Glomerular endothelial cell (primary cell): ENCODE results near the gene TUBA1B. TPM values are rescaled to one million over a fixed set of nuclear protein-coding genes. Genes with fewer than 3 reads are reported as not detected.
"Not testable (repeated sequence)": the region's sequence is repeated elsewhere in the genome, so short reads cannot be mapped to it uniquely, and the experiment has no call there.

Source experiments
- DNase-seq: peaks from one replicate; pipeline ENCODE4 v3.0.0-alpha.2; 2011; ENCODE audit warnings: low read depth, low spot score; ENCODE audit errors: extremely low read depth
- total RNA-seq: library from RNA; depleted of rRNA; stranded (reverse); fragments of >200 nt; gene quantifications from 2 replicates; pipeline ENCODE4 v1.2.3, GENCODE V29; 2015

Gene TUBA1B
- total RNA-seq, result 1,215 and 1,250 TPM in 2 replicates

DNA sequence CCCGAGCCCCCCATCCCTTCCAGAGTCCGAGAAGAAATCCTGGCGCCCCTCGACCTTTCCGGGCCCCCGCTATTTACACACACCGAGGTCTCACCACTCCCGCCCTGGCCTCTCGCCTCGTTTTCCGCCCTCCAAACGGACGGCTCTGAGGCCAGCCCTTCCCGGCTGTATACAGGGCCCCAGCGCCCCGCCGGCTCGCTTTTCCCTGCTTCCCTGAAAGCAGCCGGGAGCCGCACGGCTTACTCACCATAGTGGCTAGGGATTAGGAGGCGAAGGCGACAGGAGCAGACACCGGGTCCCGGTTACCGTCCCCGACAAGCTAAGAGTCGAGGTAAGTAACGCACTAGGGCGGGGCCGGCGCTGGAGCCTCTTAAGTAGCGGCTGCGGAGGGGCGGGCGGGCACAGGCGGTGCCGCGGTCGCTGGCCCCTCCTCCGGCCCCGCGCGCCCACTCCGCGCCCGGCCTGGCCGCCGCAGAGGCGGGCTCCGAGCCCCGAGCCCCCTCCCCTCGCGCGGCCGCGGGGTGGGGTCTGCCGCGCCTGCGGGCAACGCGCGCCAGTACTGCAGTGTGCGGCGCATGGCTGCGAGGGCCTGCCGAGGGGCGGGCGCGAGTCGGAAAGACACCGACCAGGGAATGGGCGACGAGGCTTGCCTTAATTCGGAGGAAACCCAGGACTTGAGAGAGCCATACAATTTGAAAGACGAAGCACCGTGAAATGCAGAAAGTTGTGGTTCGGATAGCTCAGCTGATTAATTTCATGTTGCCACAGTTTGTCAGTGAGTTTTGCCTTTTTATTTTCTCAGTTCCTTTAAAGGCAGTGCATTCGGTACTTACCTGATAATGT is at the start of gene TUBA1B:
TUBA1B (minus strand) TSS at position 345 of the 843 bp plus-strand sequence; CDS start at position 250, 95 bp downstream.
- no peak for DNase-seq

DNA sequence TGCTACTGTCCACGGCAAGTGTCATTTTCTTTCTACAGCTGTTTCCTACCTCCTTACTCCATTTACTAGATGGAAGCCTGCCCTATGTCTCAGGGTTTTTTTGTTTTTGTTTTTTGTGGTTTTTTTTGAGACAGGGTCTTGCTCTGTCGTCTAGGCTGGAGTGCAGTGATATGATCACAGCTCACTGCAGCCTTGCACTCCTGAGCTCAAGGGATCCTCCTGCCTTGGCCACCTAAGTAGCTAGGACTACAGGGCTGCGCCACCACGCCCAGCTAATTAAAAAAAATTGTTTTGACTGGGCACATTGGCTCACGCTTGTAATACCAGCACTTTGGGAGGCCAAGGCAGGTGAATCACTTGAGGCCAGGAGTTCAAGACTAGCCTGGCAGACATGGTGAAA is 43.0 kb upstream of the TUBA1B start:
- DNase-seq, result no peak

DNA sequence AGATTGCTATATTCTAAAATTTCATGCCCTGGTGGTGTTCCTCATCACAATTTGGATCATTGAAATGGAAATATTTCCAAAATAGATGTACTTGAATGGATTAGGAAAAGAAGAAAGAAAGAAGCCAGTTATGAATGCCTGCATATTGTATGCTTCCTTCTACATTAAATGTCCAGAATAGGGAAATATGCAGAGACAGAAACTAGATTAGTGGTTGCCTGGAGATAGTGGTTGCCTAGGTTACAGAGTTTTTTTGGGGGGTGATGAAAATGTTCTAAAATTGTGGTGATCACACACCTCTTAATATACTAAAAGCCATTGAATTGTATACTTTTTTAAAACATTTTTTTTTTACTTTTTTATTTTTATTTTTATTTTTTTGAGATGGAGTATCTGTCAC is 39.7 kb upstream of the TUBA1B start:
- no peak for DNase-seq

- DNase-seq, result no peak
Measured at GRCh38 chr12:49165114-49165513, 33.9 kb upstream of the TUBA1B start.

DNA sequence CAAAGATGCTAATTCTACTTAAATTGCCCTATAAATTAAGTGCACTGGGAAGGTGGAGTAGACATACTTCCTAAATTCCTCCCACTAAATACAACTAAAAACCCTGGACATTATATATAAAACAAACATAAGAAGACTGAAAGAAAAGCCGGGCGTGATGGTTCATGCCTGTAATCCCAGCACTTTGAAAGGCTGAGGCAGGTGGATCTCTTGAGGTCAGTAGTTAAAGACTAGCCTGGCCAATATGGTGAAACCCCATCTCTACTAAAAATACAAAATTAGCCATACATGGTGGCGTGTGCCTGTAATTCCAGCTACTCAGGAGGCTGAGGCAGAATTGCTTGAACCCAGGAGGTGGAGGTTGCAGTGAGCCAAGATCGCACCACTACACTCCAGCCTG is 30.7 kb upstream of the TUBA1B start:
- not testable (repeated sequence) for DNase-seq

GRCh38 chr12:49161092-49161795 is 30.0 kb upstream of the TUBA1B start:
- DNase-seq, result no peak

- DNase-seq, result no peak
Measured at GRCh38 chr12:49160399-49160798, 29.2 kb upstream of the TUBA1B start.

DNA sequence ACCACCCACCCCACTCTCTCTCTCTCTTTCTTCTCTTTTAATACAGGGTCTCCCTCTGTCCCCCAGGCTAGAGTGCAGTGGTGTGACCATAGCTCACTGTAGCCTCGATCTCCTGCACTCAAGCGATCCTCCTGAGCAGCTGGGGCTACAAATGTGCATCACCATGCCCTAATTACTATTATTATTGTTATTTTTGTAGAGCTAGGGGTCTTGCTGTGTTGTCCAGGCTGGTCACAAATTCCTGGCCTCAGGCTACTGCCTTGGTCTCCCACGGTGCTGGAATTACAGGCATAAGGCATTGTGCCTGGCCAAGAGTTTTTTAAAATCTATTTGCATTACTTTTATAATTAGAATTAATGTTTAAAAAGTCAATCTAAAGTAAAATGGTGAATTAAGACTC is 23.0 kb upstream of the TUBA1B start:
- no peak for DNase-seq

- no peak for DNase-seq
Measured at GRCh38 chr12:49147384-49147783, 16.2 kb upstream of the TUBA1B start.

GRCh38 chr12:49146406-49146805 is 15.2 kb upstream of the TUBA1B start:
- no peak for DNase-seq

- DNase-seq, result no peak
Measured at GRCh38 chr12:49144384-49144783, 13.2 kb upstream of the TUBA1B start.

- no peak for DNase-seq
Measured at GRCh38 chr12:49138999-49139398, 7.8 kb upstream of the TUBA1B start.

DNA sequence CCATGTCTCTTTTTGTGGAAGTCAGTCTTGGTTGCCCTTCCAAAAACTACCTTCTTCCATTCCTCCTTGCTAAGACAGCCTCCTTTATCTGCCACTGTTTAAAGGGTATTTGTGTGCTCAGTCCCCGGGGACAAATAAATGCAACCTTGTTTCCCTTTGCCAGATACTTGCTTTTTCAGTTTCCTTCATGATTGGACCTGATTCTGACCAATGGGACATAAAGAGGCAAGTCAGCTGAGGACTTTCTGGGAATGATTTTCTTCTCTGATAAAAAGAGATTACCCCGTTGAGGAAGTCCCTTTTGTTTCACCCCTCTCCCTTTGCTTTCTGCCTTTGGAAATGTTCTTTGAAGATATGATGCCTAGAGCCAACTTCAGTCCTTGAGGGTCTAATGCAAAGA is 7.4 kb upstream of the TUBA1B start:
- DNase-seq, result no peak

DNA sequence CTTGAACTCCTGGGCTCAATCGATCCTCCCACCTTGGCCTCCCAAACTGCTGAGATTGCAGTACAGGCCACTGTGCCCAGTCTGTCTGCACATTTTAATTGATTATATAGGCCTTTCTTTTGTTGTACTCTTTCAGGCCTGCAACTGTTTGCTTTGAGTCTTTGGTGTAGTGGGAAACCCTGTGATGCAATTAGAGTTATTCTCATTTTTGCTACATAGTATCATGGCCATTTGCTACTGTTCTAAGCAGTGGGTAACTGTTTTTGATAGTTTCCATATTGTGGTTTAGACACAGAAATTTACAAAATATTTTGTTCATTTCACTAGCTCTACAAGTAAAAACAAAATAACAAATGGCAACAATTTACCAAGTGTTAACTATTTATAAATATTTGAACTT is 6.3 kb upstream of the TUBA1B start:
- no peak for DNase-seq

- not testable (repeated sequence) for DNase-seq
Measured at GRCh38 chr12:49136997-49137396, 5.8 kb upstream of the TUBA1B start.

- no peak for DNase-seq
Measured at GRCh38 chr12:49133590-49133989, 2.4 kb upstream of the TUBA1B start.

DNA sequence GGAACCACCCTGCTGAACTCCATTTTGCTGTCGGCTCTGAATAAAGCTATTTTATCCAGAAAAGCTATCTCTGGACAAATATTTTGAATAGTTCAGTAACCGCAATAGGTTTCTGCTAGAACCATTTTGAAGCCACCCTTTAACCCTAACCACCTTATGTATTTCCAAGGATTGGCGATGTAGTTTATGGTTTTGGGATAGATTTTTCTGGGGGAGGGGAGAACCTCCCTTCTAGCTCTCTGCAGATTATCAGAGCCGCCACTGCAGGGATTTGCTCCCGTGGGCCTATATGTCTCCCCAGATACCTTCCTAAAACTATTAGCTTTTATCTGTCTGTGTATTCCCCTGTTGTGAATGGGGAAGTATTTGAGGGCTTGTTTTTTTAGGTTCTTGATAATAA is 1.8 kb upstream of the TUBA1B start:
- DNase-seq, result no peak

DNA sequence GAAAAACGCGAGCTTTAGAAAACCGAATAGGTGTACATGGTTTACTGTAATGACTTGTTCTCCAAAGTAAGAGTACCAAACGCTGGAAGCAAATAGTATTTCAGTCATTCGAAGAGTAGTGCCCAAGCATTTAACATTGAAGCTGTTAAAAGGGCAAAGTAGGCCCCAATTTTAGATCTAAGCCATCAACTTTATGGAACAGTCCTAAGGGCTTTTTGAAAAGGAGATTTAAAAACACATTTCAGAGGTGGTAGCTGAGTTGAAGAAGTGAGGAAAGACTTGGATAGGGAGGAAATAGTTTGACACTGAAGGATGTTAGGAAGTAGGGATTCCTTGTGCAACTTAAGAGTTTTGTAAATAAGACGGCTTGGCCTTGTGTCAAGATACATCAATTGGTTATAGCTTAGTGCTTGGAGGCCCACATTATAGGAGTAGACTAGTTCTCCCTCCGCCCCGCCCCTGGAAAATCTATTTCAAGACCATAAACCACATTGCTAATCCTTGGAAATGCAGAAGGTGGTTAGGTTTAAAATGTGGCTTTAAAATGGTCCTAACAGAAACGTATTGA is 783 bp upstream of the TUBA1B start:
- no peak for DNase-seq

DNA sequence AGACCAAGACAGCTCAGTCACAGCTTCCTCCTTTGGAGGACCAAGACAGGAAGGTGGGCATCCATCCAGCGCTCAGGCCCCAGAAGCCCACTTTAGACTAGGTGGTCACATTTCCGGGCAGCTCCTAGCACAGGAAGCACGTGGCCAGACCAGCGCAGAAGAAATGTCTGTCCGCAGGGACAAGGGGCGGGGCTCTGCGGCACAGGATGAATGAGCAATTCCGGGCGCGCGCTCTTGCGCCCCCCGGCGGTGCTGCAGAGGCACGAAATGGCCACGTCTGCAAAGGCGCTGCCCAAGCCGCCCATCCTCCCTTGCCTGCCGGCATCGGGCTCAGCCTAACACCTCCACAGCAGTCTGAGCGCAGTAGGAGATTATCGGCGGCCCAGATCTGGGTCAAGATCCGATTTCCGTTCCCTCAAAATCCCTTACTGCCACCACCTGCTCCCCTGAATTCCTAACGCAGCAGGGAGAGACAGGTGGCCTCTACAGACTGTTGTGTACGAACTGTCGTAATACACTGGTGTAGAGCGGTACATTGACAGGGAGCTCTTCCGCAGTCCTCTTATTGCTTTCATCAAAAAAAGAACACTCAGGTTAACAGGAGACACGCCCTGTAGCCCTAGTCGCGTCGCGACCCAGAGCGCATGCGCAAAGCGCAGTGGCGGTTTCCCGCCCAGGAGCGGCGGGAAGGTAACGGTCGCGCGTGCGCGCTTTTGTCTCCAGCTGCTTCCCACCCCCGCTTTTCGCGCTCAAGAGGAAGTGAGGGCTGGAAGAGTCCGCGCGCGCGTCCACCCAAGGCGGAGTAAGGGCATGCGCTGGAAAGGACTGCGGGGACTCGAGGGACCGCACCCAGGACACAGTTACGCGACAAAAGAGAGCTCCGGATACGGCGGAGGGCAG is 794 bp downstream of the TUBA1B start:
- DNase-seq, result no peak

DNA sequence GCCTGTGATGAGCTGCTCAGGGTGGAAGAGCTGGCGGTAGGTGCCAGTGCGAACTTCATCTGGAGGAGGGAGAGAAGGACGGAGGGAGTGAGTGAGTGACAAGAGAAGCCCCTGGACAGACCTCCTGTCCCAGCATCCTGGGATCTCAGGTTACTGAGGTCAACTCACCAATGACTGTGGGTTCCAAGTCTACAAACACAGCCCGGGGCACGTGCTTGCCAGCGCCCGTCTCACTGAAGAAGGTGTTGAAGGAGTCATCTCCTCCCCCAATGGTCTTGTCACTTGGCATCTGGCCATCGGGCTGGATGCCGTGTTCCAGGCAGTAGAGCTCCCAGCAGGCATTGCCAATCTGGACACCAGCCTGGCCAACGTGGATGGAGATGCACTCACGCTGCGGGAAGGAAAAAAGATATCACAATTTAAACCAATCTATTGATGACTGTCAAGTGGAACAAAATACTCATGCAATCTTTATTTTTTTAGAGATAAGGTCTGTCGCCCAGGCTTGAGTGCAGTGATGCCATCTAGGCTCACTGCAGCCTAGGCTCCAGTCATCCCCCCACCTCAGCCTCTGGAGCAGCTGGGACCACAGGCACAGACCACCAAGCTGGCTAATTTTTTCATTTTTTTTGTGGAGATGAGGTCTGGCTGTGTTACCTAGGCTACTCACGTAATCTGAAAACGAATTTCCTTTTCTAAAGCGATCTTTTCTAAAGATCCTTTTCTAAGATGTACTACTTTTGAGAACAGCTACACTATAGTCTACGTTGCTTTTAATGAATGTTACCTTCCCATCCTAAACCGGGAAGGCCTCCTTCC is 1.7 kb downstream of the TUBA1B start:
- DNase-seq, result no peak
